Osteoblast (primary cell): ENCODE results near the gene LHX3. TPM values are rescaled to one million over a fixed set of nuclear protein-coding genes. Genes with fewer than 3 reads are reported as not detected.

Experiments used
- DNase-seq: peaks from one replicate; pipeline ENCODE4 v3.0.0; 2011; ENCODE audit warnings: low spot score, mixed read lengths; ENCODE audit not compliant: insufficient read length; ENCODE audit errors: missing footprints
- H2AFZ ChIP-seq: 2 replicates; pipeline ENCODE4 v1.6.0; 2011; ENCODE audit warnings: mild to moderate bottlenecking, low read length
- H3K27ac ChIP-seq: 2 replicates; pipeline ENCODE4 v1.5.1; 2011; ENCODE audit warnings: mild to moderate bottlenecking, low read depth, low read length, moderate library complexity
- H3K27me3 ChIP-seq: 2 replicates; pipeline ENCODE4 v1.6.0; 2012; ENCODE audit warnings: mild to moderate bottlenecking, control low read depth, inconsistent platforms, low read length, moderate library complexity; ENCODE audit not compliant: insufficient read depth
- H3K36me3 ChIP-seq: 2 replicates; pipeline ENCODE4 v1.5.1; 2011; ENCODE audit warnings: mild to moderate bottlenecking, low read length, control low read depth, moderate library complexity; ENCODE audit not compliant: insufficient read depth
- H3K4me1 ChIP-seq: 2 replicates; pipeline ENCODE4 v1.5.1; 2011; ENCODE audit warnings: mild to moderate bottlenecking, low read length, control low read depth, moderate library complexity; ENCODE audit not compliant: insufficient read depth
- H3K4me2 ChIP-seq: 2 replicates; pipeline ENCODE4 v1.6.0; 2011; ENCODE audit warnings: mild to moderate bottlenecking, low read length; ENCODE audit not compliant: insufficient read depth
- H3K4me3 ChIP-seq: fragments of 200-600 bp; sonication (generic); 3 replicates; pipeline ENCODE4 v1.5.1; 2012; ENCODE audit warnings: mild to moderate bottlenecking, low read length, inconsistent platforms; ENCODE audit not compliant: insufficient read depth
- H3K79me2 ChIP-seq: 2 replicates; pipeline ENCODE4 v1.6.0; 2012; ENCODE audit warnings: mild to moderate bottlenecking, low read length, control low read depth, inconsistent platforms; ENCODE audit not compliant: insufficient read depth
- H3K9me3 ChIP-seq: 2 replicates; pipeline ENCODE4 v1.5.1; 2011; ENCODE audit warnings: low read depth, low read length, control low read depth
- H4K20me1 ChIP-seq: 2 replicates; pipeline ENCODE4 v1.6.0; 2012; ENCODE audit warnings: mild to moderate bottlenecking, low read length, control low read depth; ENCODE audit not compliant: insufficient read depth
- total RNA-seq: library from RNA; depleted of rRNA; stranded (reverse); fragments of >200 nt; gene quantifications from 2 replicates; pipeline ENCODE4 v1.2.3, GENCODE V29; 2012
- TF ChIP-seq, protein P1 (sequence below): IDR thresholded peaks from 2 replicates; pipeline ENCODE4 v1.5.1; 2011; ENCODE audit warnings: mild to moderate bottlenecking, low read depth, low read length, moderate library complexity; ENCODE audit errors: extremely low read depth

Gene LHX3
- total RNA-seq, 1 donor = not detected

DNA sequence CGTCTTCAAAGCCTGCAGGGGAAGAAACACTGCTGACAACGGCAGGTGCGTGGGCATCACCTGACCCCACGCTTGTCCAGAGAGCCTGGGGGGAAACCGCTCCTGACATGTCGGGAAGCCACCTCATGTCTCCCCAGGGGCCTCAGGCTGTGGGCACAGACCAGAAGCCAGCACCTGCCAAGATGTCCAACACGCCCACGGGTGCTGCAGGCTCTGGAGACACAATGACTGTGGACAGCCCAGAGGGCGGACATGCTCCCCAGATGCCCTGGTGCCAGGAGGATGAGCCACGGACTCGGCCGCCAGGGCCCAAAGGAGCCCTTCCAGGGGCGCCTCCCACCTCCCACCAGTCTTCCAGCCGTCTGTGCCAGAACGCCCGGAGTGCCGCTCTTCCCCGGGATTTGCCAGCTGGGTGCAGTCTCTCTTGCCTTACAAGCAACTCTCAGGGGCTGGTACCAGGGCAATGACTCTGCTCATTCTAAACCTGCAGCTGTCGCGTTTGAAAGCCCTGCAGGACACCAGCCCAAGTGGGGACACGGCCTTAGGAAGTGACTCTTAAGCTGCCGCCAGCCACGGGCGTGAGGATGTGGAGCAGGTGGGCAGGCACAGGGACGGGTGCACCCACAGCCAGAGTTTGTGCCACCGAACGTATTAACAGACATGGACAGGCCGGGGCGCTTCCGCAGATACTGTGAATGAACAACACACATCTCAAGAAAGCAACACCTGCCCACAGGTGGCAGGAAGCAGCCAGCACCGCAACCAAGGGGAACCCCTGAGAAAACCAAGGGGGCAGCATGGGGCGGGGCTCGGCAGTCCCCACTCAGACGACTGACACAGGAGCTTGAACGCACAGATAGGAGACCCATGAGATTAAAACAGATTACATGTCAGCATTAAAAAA, 6.8 kb upstream of the LHX3 start:
- H3K36me3 ChIP-seq = peaks cover 24% of the 10 kb centered on the region
- no peak overlapping the region for H3K4me3 ChIP-seq
- no peaks in the 10 kb centered on the region for H3K79me2 ChIP-seq
- no peaks in the 10 kb centered on the region for H3K4me1 ChIP-seq
- no peak overlapping the region for H3K4me2 ChIP-seq
- H3K27ac ChIP-seq = no peak overlapping the region
- no peaks in the 10 kb centered on the region for H3K9me3 ChIP-seq
- H3K27me3 ChIP-seq = no peaks in the 10 kb centered on the region
- H2AFZ ChIP-seq = no peak overlapping the region
- peaks cover 10% of the 10 kb centered on the region for H4K20me1 ChIP-seq
- TF ChIP-seq, protein P1, sequence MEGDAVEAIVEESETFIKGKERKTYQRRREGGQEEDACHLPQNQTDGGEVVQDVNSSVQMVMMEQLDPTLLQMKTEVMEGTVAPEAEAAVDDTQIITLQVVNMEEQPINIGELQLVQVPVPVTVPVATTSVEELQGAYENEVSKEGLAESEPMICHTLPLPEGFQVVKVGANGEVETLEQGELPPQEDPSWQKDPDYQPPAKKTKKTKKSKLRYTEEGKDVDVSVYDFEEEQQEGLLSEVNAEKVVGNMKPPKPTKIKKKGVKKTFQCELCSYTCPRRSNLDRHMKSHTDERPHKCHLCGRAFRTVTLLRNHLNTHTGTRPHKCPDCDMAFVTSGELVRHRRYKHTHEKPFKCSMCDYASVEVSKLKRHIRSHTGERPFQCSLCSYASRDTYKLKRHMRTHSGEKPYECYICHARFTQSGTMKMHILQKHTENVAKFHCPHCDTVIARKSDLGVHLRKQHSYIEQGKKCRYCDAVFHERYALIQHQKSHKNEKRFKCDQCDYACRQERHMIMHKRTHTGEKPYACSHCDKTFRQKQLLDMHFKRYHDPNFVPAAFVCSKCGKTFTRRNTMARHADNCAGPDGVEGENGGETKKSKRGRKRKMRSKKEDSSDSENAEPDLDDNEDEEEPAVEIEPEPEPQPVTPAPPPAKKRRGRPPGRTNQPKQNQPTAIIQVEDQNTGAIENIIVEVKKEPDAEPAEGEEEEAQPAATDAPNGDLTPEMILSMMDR = no peak
- no peak for DNase-seq

DNA sequence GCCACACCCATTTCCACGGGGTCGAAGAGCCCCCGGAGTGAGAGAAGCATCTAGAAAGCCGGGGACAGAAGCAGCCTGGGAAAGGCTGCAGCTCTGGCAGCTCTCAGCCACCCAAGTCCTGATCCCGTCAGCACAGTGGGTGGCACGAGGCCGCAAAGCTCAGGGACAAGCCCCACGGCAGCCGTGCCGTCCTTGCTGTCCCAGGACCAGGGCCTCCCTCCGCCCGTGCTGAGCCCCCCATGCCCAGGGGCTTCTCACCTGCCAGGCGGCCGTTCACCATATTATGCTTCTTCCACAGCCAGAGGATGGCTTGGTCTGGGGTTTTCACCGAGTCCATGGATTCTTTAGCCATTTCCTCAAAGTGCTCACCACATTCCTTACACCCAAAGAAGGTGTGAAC, 6.1 kb upstream of the LHX3 start:
- peaks cover 21% of the 10 kb centered on the region for H3K36me3 ChIP-seq
- H3K27me3 ChIP-seq = no peaks in the 10 kb centered on the region
- no peaks in the 10 kb centered on the region for H3K9me3 ChIP-seq
- no peak overlapping the region for H2AFZ ChIP-seq
- TF ChIP-seq, protein P1 = no peak
- no peak overlapping the region for H3K27ac ChIP-seq
- no peak overlapping the region for H3K4me2 ChIP-seq
- H3K4me3 ChIP-seq = no peak overlapping the region
- DNase-seq = no peak
- H4K20me1 ChIP-seq = peaks cover 14% of the 10 kb centered on the region
- H3K4me1 ChIP-seq = no peaks in the 10 kb centered on the region
- H3K79me2 ChIP-seq = no peaks in the 10 kb centered on the region

DNA sequence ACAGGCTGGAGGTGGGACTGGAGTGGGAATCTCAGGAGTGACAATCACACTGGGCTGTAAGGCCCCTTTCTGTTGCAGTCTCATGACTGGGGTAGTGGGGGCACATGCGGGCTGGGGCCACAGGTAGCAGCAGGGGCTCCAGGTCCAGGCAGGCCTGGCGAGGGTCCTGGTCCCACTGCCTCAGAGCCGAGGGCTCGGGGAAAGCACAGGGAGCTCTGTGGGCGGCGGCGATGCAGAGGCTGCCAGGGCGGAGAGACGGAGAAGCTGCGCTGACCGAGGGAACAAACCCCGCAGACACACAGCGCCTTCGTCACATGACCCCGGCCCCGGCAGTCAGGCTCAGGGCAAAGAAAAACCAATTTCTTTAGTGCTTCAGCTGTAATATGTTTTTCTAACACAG, 5.3 kb upstream of the LHX3 start:
- peaks cover 21% of the 10 kb centered on the region for H4K20me1 ChIP-seq
- peaks cover 15% of the 10 kb centered on the region for H3K36me3 ChIP-seq
- H3K9me3 ChIP-seq = no peaks in the 10 kb centered on the region
- TF ChIP-seq, protein P1 = no peak
- H3K27me3 ChIP-seq = no peaks in the 10 kb centered on the region
- H3K4me3 ChIP-seq = no peak overlapping the region
- no peak overlapping the region for H2AFZ ChIP-seq
- no peak for DNase-seq
- H3K4me2 ChIP-seq = no peak overlapping the region
- no peaks in the 10 kb centered on the region for H3K4me1 ChIP-seq
- no peak overlapping the region for H3K27ac ChIP-seq
- no peaks in the 10 kb centered on the region for H3K79me2 ChIP-seq

DNA sequence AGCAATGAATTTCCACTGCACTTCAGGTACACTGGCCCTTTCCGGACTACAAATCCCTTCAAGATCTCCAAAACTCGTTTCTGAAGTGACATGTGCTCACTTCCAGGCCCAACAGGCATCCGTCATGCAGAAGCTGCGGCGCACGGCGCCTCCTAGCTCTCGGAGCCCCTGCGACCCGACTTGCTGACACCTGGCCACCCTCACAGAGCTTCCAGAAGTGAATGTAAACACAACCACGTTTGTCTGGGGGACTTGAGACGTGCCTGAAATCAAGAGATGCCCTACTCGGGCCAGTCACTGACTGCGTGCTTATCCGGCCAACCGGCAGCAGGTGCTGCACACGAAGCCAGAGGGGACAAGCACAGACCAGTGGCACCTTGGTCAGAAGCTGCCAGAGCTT, 4.9 kb upstream of the LHX3 start:
- Histone ChIP-seq H3K4me3 (no peak overlapping the region), H3K9me3 (no peaks in the 10 kb centered on the region), H3K27ac (no peak overlapping the region), H4K20me1 (peaks cover 22% of the 10 kb centered on the region), H3K4me2 (no peak overlapping the region), H2AFZ (no peak overlapping the region), H3K79me2 (no peaks in the 10 kb centered on the region), H3K36me3 (peaks cover 14% of the 10 kb centered on the region), H3K4me1 (no peaks in the 10 kb centered on the region), H3K27me3 (peaks cover under 1% of the 10 kb centered on the region)
- peak; percentile 84 for DNase-seq
- TF ChIP-seq, protein P1 = no peak
